Bronchial epithelial cell (primary cell): ENCODE results near the gene UTP15. TPM values are rescaled to one million over a fixed set of nuclear protein-coding genes. Genes with fewer than 3 reads are reported as not detected.

Experiments used
- DNase-seq: peaks from one replicate; pipeline ENCODE4 v3.0.0-alpha.2; 2010; ENCODE audit warnings: low read depth
- FAIRE-seq: peaks from 2 replicates; lab custom pipeline; 2011; peaks lifted over from hg19 to GRCh38; lab: Jason Lieb, UNC
- H3K27me3 ChIP-seq: 2 replicates; pipeline ENCODE4 v1.5.1; 2011; ENCODE audit warnings: low read length; ENCODE audit not compliant: control insufficient read depth, insufficient read depth
- H3K36me3 ChIP-seq: 2 replicates; pipeline ENCODE4 v1.5.1; 2011; ENCODE audit warnings: low read length; ENCODE audit not compliant: control insufficient read depth, insufficient read depth
- H3K4me3 ChIP-seq: 2 replicates; pipeline ENCODE4 v1.5.1; 2011; ENCODE audit warnings: mild to moderate bottlenecking, low read depth, low read length, control low read depth
- total RNA-seq: library from RNA; depleted of rRNA; stranded (reverse); fragments of >200 nt; gene quantifications from 2 replicates; pipeline ENCODE4 v1.2.1, GENCODE V29; 2014
- TF ChIP-seq, protein P1 (sequence below): IDR thresholded peaks from 2 replicates; pipeline ENCODE4 v1.5.1; 2011; ENCODE audit warnings: mild to moderate bottlenecking, moderate library complexity, low read length, control low read depth, inconsistent platforms; ENCODE audit not compliant: insufficient read depth, severe bottlenecking

Gene UTP15
- total RNA-seq, 1 donor from 2014 or later, result 45.0 TPM

DNA sequence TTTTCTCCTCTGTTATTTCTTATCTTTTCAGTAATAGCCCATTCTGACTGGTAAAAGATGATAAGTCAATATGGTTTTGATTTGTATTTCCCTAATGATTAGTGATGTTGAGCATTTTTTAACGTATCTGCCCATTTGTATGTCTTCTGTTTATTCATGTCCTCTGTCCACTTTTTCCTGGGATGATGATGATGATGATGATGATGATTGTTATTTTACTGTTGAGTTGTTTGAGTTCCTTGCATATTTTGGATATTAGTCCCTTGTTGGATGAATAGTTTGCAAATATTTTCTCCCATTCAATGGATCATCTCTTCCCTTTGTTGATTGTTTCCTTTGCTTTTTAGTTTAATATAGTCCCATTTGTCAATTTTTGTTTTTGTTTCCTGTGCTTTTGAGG lies 27.0 kb downstream of the UTP15 start:
- DNase-seq, result no peak
- TF ChIP-seq, protein P1, sequence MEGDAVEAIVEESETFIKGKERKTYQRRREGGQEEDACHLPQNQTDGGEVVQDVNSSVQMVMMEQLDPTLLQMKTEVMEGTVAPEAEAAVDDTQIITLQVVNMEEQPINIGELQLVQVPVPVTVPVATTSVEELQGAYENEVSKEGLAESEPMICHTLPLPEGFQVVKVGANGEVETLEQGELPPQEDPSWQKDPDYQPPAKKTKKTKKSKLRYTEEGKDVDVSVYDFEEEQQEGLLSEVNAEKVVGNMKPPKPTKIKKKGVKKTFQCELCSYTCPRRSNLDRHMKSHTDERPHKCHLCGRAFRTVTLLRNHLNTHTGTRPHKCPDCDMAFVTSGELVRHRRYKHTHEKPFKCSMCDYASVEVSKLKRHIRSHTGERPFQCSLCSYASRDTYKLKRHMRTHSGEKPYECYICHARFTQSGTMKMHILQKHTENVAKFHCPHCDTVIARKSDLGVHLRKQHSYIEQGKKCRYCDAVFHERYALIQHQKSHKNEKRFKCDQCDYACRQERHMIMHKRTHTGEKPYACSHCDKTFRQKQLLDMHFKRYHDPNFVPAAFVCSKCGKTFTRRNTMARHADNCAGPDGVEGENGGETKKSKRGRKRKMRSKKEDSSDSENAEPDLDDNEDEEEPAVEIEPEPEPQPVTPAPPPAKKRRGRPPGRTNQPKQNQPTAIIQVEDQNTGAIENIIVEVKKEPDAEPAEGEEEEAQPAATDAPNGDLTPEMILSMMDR, result no peak
- no peak overlapping the region for H3K4me3 ChIP-seq
- H3K27me3 ChIP-seq, result no peaks in the 10 kb centered on the region
- H3K36me3 ChIP-seq, result no peaks in the 10 kb centered on the region
- no peak for FAIRE-seq

DNA sequence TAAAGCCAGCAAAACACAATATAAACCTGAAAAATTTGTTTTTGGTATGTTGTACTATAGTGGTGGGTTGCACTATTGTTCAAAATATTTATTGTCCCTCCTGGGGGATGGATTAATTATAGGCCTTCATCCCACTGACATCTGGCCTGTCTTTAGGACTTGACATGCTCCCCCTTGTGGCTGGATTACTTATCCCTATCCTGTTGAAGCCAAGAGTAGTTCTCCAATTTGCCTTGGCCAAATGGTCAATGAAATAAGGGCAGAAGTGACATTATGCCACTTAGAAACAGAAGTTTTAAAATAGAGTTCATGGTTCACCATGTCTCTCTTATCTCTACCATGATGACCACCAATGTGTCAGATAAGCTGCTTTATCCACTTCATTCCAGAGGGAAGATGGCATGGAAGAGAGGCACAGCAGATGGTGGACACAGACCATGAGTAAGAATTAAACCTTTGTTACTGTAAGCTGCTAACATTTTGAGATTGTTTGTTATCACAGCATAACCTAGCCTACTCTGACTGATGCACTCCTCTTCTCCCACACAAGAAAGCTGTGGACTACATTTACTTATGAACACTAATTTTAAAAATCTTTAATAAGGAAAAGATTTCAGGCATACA lies 31.3 kb downstream of the UTP15 start:
- TF ChIP-seq, protein P1, result peak; percentile 68
- FAIRE-seq (no peak), DNase-seq (peak; percentile 54)
- no peaks in the 10 kb centered on the region for H3K36me3 ChIP-seq
- H3K27me3 ChIP-seq, result no peaks in the 10 kb centered on the region
- H3K4me3 ChIP-seq, result no peak overlapping the region

DNA sequence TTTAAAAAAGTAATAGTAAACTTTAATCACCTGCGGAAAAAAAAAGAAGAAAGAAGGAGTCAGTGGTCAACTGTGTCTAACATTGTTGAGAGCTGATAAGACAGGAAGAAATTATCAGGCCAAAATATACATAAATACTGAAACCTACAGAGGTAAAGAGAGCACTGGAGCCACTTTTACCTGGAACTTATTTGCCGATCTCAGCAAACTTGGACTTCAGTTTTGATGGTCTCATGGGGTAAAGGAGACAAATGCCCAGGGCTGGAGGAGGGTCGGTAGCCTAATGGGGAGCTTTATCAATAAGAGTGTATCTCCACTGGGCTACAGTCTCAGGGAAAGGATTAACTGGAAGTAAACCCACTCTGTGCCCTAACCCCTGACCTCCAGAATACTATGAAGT lies 33.8 kb downstream of the UTP15 start:
- FAIRE-seq (no peak), DNase-seq (no peak)
- no peaks in the 10 kb centered on the region for H3K27me3 ChIP-seq

DNA sequence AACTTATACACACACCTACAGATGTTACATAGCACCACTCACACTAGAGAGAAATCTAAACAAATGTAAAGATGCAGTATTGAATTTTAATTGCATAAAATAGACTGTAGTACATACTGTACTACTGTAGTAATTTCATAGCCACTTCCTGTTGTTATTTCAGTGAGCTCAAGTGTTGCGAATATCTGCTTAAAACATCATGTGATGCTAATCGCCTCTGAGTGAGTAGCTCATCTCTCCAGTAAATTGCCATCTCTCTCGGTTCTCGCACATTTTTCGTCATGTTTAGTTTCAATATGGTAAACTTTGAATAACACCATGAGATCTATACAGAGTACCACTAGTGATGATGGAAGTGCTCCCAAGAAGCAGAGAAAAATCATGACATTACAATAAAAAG lies 38.5 kb downstream of the UTP15 start:
- DNase-seq (no peak), FAIRE-seq (no peak)
- no peak overlapping the region for H3K4me3 ChIP-seq
- H3K36me3 ChIP-seq, result no peaks in the 10 kb centered on the region
- no peaks in the 10 kb centered on the region for H3K27me3 ChIP-seq
- TF ChIP-seq, protein P1, result no peak

More for the DNA sequence above, 33.8 kb downstream of the UTP15 start:
- TF ChIP-seq, protein P1, result no peak
- Histone ChIP-seq H3K4me3 (no peak overlapping the region), H3K36me3 (no peaks in the 10 kb centered on the region)

DNA sequence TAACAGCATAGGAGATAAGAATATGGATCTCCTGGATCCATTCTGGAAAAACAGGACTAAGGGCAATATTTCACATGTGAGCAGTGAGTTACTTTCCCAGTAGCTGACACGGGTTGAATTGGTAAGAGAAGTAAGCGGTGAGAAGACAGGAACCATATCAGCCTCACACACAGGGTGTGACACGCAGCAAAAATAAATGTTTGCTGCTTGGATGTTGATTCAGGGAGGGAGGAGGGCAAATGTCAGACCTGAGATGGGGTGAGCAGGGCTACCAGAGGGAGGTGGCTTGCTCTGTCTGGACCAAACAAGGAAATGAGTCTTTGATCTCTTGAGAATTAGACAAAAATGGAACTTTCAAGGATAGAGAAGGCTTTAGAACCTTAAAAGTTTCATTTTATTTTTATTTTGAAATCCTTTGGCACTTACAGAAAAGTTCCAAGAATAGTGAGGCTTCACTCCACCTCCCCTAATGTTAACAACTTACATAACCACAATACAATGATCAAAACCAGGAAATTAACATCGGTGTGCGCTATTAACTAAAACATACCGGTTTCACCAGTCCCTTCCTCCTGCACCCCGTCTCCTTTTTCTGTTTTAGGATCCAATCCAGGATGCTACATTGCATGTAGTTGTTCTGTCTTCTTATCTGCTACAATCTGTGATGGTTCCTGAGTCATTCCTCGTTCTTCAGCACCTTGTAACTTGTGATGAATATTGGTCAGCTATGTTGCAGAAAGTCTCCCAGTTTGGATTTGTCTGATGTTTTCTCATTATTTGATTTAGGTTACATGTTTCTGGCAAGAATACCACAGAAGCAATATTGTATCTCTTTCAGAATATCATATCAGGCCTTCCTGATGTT lies 39.9 kb downstream of the UTP15 start:
- no peaks in the 10 kb centered on the region for H3K27me3 ChIP-seq
- TF ChIP-seq, protein P1, result no peak
- FAIRE-seq (no peak), DNase-seq (peak; percentile 54)
- no peaks in the 10 kb centered on the region for H3K36me3 ChIP-seq
- no peak overlapping the region for H3K4me3 ChIP-seq
